Uterus (tissue), 4 donors: ENCODE measurements around the gene DNAJB12. TPM values are rescaled to one million over a fixed set of nuclear protein-coding genes. Genes with fewer than 3 reads are reported as not detected.
A peak's percentile ranks its signal among the peaks of the same experiment; 100 is the strongest.
"Not testable (repeated sequence)": the region's sequence is repeated elsewhere in the genome, so short reads cannot be mapped to it uniquely, and the experiment has no call there.

Source experiments
- DNase-seq, 2 donors: peaks; one replicate each; pipeline ENCODE4 v3.0.0-alpha.2; 2019 to 2020
- H3K27ac ChIP-seq, 2 donors: fragments of 200-600 bp; sonication (generic); 1 replicate in 1 of 2; 2 replicates in 1 of 2; pipeline ENCODE4 v1.5.1; 2016 to 2018
- H3K27me3 ChIP-seq, 2 donors: fragments of 200-600 bp; sonication (generic); one replicate each; pipeline ENCODE4 v1.5.1; 2018 to 2019; ENCODE audit warnings: control low read depth in 1 of 2
- H3K36me3 ChIP-seq, 2 donors: fragments of 200-600 bp; sonication (generic); one replicate each; pipeline ENCODE4 v1.5.1; 2019; ENCODE audit warnings: control low read depth in 1 of 2
- H3K4me1 ChIP-seq, 2 donors: fragments of 200-600 bp; sonication (generic); one replicate each; pipeline ENCODE4 v1.5.1; 2018 to 2019; ENCODE audit warnings: control low read depth in 1 of 2
- H3K4me3 ChIP-seq, 2 donors: fragments of 200-600 bp; sonication (generic); 1 replicate in 1 of 2; 2 replicates in 1 of 2; pipeline ENCODE4 v1.5.1; 2018 to 2019; ENCODE audit warnings: mild to moderate bottlenecking in 1 of 2
- H3K9me3 ChIP-seq, 2 donors: fragments of 200-600 bp; sonication (generic); one replicate each; pipeline ENCODE4 v1.5.1; 2019; ENCODE audit warnings: control low read depth in 1 of 2
- CTCF ChIP-seq, 4 experiments: fragments of 200-600 bp in 2 of 4; fragments of 450-650 bp in 2 of 4; sonication (generic) in 2 of 4; IDR thresholded peaks; one replicate each; pipeline ENCODE4 v1.5.1; 2016 to 2019; ENCODE audit warnings: antibody characterized with exemption in 4 of 4, mild to moderate bottlenecking in 2 of 4, moderate library complexity in 1 of 4
- POLR2A ChIP-seq, 2 donors: fragments of 450-650 bp; IDR thresholded peaks; one replicate each; pipeline ENCODE4 v1.6.1; 2016; ENCODE audit warnings: antibody characterized with exemption in 2 of 2, mild to moderate bottlenecking in 1 of 2, moderate library complexity in 1 of 2
- intact Hi-C: fragments of 100-400 bp; cut with DNase I; formaldehyde crosslinking; loops from one replicate; pipeline ENCODE4 v1.15.1; 2023; ENCODE audit warnings: low total_unique reads
- total RNA-seq, 4 donors: library from RNA; depleted of rRNA in 3 of 4; stranded (reverse); fragments of >200 nt in 3 of 4; gene quantifications; one replicate each; pipeline versions ENCODE4 v1.1.0 to v1.2.4, GENCODE V29; 2014 to 2023
- donor health status: DM: yes; HTN: yes; CAD: no.

The DNAJB12 gene
- total RNA-seq, 4 donors from 2014 or later, result 18.4 to 34.8 (median 22.7) TPM

- Histone ChIP-seq H3K27ac (peak overlapping the region; percentile 60 to 63), H3K4me1 (peaks cover 0 to 17% of the 10 kb centered on the region in 2 donors)
- intact Hi-C loops, H3K4me3 ChIP-seq, H3K9me3 ChIP-seq, H3K27me3 ChIP-seq, H3K36me3 ChIP-seq: not testable (repeated sequence)
- peak; percentile 54 to 76 for DNase-seq
- peak in 1 of 4 experiments; percentile 8 for TF ChIP-seq CTCF (IDR thresholded peaks at IDR 0.05)
These were observed 29.2 kb downstream of the DNAJB12 start for GRCh38 chr10:72325243-72326175.

- intact Hi-C loops, result no loop called here
- TF ChIP-seq POLR2A (IDR thresholded peaks at IDR 0.05) (no peak), CTCF (IDR thresholded peaks at IDR 0.05) (no peak)
- Histone ChIP-seq H3K4me3 (no peak overlapping the region), H3K4me1 (peaks cover 0 to 17% of the 10 kb centered on the region in 2 donors), H3K27ac (no peak overlapping the region), H3K9me3 (no peaks in the 10 kb centered on the region), H3K27me3 (no peaks in the 10 kb centered on the region), H3K36me3 (no peaks in the 10 kb centered on the region)
- DNase-seq, result no peak
These were observed 30.9 kb downstream of the DNAJB12 start for GRCh38 chr10:72323771-72324191.

GRCh38 chr10:72323108-72323749, 31.5 kb downstream of the DNAJB12 start:
- no peak overlapping the region for H3K27ac ChIP-seq
- H3K36me3 ChIP-seq, result no peaks in the 10 kb centered on the region
- peaks cover 0 to 13% of the 10 kb centered on the region in 2 donors for H3K4me1 ChIP-seq
- no peaks in the 10 kb centered on the region for H3K9me3 ChIP-seq
- no peak for TF ChIP-seq CTCF (IDR thresholded peaks at IDR 0.05)
- TF ChIP-seq POLR2A (IDR thresholded peaks at IDR 0.05), result no peak
- H3K27me3 ChIP-seq, result no peaks in the 10 kb centered on the region
- intact Hi-C loops, result no loop called here
- no peak for DNase-seq
- H3K4me3 ChIP-seq, result no peak overlapping the region

- Histone ChIP-seq H3K27me3 (no peaks in the 10 kb centered on the region), H3K27ac (no peak overlapping the region), H3K4me1 (peaks cover 0 to 8% of the 10 kb centered on the region in 2 donors), H3K36me3 (no peaks in the 10 kb centered on the region), H3K4me3 (no peak overlapping the region), H3K9me3 (no peaks in the 10 kb centered on the region)
- no peak for DNase-seq
- TF ChIP-seq POLR2A (IDR thresholded peaks at IDR 0.05), result no peak
- no peak for TF ChIP-seq CTCF (IDR thresholded peaks at IDR 0.05)
- intact Hi-C loops, result no loop called here
These were observed 32.2 kb downstream of the DNAJB12 start for GRCh38 chr10:72322280-72323058.
